ENCODE results near the gene NUDT2. TPM values are rescaled to one million over a fixed set of nuclear protein-coding genes. Genes with fewer than 3 reads are reported as not detected.

The NUDT2 gene
- total and polyA plus RNA-seq, 10 donors = 10.4 to 32.1 (median 16.0) TPM

GRCh38 chr9:34317436-34317835 is 11.9 kb upstream of the NUDT2 start:
- intact Hi-C loops (cut with DNase I; ENCODE audit: low total_unique reads) = no loop called here
- no peaks in the 10 kb centered on the region for H3K36me3 ChIP-seq
- no peak for DNase-seq
- no peak overlapping the region for H3K4me3 ChIP-seq
- TF ChIP-seq CTCF (IDR thresholded peaks at IDR 0.05 in 8 of 11, conservative IDR thresholded peaks at IDR 0.05 in 3 of 11) (no peak), POLR2A (IDR thresholded peaks at IDR 0.05) (no peak), POLR2AphosphoS5 (IDR thresholded peaks at IDR 0.05) (no peak)
- no peaks in the 10 kb centered on the region for H3K4me1 ChIP-seq
- no peak overlapping the region for H3K27ac ChIP-seq
- H3K27me3 ChIP-seq (replicated peaks in 1 of 7) = no peaks in the 10 kb centered on the region
- 83 to 96% (median 88%) methylated on average over 2 of the region's 2 CpGs for WGBS, 5 donors
- no peaks in the 10 kb centered on the region for H3K9me3 ChIP-seq

- Histone ChIP-seq H3K9me3 (no peaks in the 10 kb centered on the region), H3K27me3 (replicated peaks in 1 of 7) (no peaks in the 10 kb centered on the region), H3K36me3 (no peaks in the 10 kb centered on the region), H3K4me3 (no peak overlapping the region), H3K4me1 (no peaks in the 10 kb centered on the region), H3K27ac (no peak overlapping the region)
- WGBS, 5 donors = 95 to 97% (median 96%) methylated on average over 31 to 44 of the region's 44 CpGs
- TF ChIP-seq POLR2AphosphoS5 (IDR thresholded peaks at IDR 0.05) (no peak), CTCF (IDR thresholded peaks at IDR 0.05 in 8 of 11, conservative IDR thresholded peaks at IDR 0.05 in 3 of 11) (no peak), POLR2A (IDR thresholded peaks at IDR 0.05) (no peak)
- DNase-seq = no peak
- intact Hi-C loops (cut with DNase I; ENCODE audit: low total_unique reads) = no loop called here
Observed at GRCh38 chr9:34318163-34318790, 11.1 kb upstream of the NUDT2 start.

- DNase-seq = no peak
- Histone ChIP-seq H3K4me1 (peaks cover 0 to 6% (median 0%) of the 10 kb centered on the region in 6 donors), H3K27me3 (replicated peaks in 1 of 7) (no peaks in the 10 kb centered on the region), H3K27ac (no peak overlapping the region), H3K4me3 (no peak overlapping the region), H3K9me3 (no peaks in the 10 kb centered on the region), H3K36me3 (no peaks in the 10 kb centered on the region)
- WGBS, 5 donors = 66 to 82% (median 80%) methylated on average over 7 of the region's 7 CpGs
- intact Hi-C loops (cut with DNase I; ENCODE audit: low total_unique reads) = no loop called here
- TF ChIP-seq CTCF (IDR thresholded peaks at IDR 0.05 in 8 of 11, conservative IDR thresholded peaks at IDR 0.05 in 3 of 11) (no peak), POLR2AphosphoS5 (IDR thresholded peaks at IDR 0.05) (no peak), POLR2A (IDR thresholded peaks at IDR 0.05) (no peak)
Observed at GRCh38 chr9:34321451-34321850, 7.9 kb upstream of the NUDT2 start.

GRCh38 chr9:34322899-34323591 is 6.3 kb upstream of the NUDT2 start:
- no peaks in the 10 kb centered on the region for H3K9me3 ChIP-seq
- peaks cover 0 to 11% (median 1%) of the 10 kb centered on the region in 6 donors for H3K4me1 ChIP-seq
- DNase-seq = no peak
- H3K36me3 ChIP-seq = no peaks in the 10 kb centered on the region
- H3K4me3 ChIP-seq = no peak overlapping the region
- H3K27ac ChIP-seq = no peak overlapping the region
- 67 to 84% (median 71%) methylated on average over 2 of the region's 2 CpGs for WGBS, 5 donors
- H3K27me3 ChIP-seq (replicated peaks in 1 of 7) = no peaks in the 10 kb centered on the region
- intact Hi-C loops (cut with DNase I; ENCODE audit: low total_unique reads) = no loop called here
- no peak for TF ChIP-seq POLR2AphosphoS5 (IDR thresholded peaks at IDR 0.05)
- TF ChIP-seq CTCF (IDR thresholded peaks at IDR 0.05 in 8 of 11, conservative IDR thresholded peaks at IDR 0.05 in 3 of 11) = no peak
- no peak for TF ChIP-seq POLR2A (IDR thresholded peaks at IDR 0.05)
